Keratinocyte (primary cell): Measurements from ENCODE around the gene FREM3. TPM values are rescaled to one million over a fixed set of nuclear protein-coding genes. Genes with fewer than 3 reads are reported as not detected.

ENCODE experiments used
- DNase-seq: peaks from one replicate; pipeline ENCODE4 v3.0.0-alpha.2; 2011; ENCODE audit warnings: low read depth, missing footprints, low spot score
- FAIRE-seq: peaks from 2 replicates; lab custom pipeline; 2011; peaks lifted over from hg19 to GRCh38; lab: Jason Lieb, UNC
- H2AFZ ChIP-seq: 2 replicates; pipeline ENCODE4 v1.6.0; 2012; ENCODE audit warnings: low read length, control low read depth, inconsistent platforms; ENCODE audit not compliant: control insufficient read depth
- H3K27ac ChIP-seq: 2 replicates; pipeline ENCODE4 v1.5.1; 2011; ENCODE audit warnings: low read length; ENCODE audit not compliant: control insufficient read depth, insufficient read depth
- H3K27me3 ChIP-seq: 3 replicates; pipeline ENCODE4 v1.6.0; 2011; ENCODE audit warnings: low read length; ENCODE audit not compliant: control insufficient read depth, insufficient read depth; ENCODE audit errors: extremely low read depth
- H3K36me3 ChIP-seq, 2 experiments: 2 replicates in 1 of 2; 3 replicates in 1 of 2; pipeline ENCODE4 v1.5.1; 2011; ENCODE audit warnings: low read length in 2 of 2, mild to moderate bottlenecking in 1 of 2; ENCODE audit not compliant: control insufficient read depth in 2 of 2, insufficient read depth in 2 of 2; ENCODE audit errors: extremely low read depth in 1 of 2
- H3K4me1 ChIP-seq: 3 replicates; pipeline ENCODE4 v1.5.1; 2011; ENCODE audit warnings: low read length; ENCODE audit not compliant: control insufficient read depth, insufficient read depth; ENCODE audit errors: extremely low read depth
- H3K4me2 ChIP-seq: 3 replicates; pipeline ENCODE4 v1.6.0; 2011; ENCODE audit warnings: low read depth, low read length; ENCODE audit not compliant: control insufficient read depth, insufficient read depth; ENCODE audit errors: extremely low read depth
- H3K4me3 ChIP-seq, 3 experiments: fragments of 200-600 bp in 1 of 3; sonication (generic) in 1 of 3; 2 replicates in 2 of 3; 3 replicates in 1 of 3; pipeline ENCODE4 v1.5.1; 2011 to 2016; ENCODE audit warnings: low read length in 3 of 3, mild to moderate bottlenecking in 3 of 3, control low read depth in 2 of 3, inconsistent platforms in 1 of 3, low read depth in 1 of 3, mixed read lengths in 1 of 3, mixed run types in 1 of 3, moderate library complexity in 1 of 3; ENCODE audit not compliant: control insufficient read depth in 2 of 3, insufficient read depth in 2 of 3; ENCODE audit errors: extremely low read depth in 1 of 3
- H3K79me2 ChIP-seq: 2 replicates; pipeline ENCODE4 v1.6.0; 2012; ENCODE audit warnings: low read length; ENCODE audit not compliant: control insufficient read depth, insufficient read depth
- H3K9ac ChIP-seq: 3 replicates; pipeline ENCODE4 v1.6.0; 2011; ENCODE audit warnings: low read length; ENCODE audit not compliant: control insufficient read depth, insufficient read depth; ENCODE audit errors: extremely low read depth
- H3K9me1 ChIP-seq: 3 replicates; pipeline ENCODE4 v1.6.0; 2011; ENCODE audit warnings: low read length; ENCODE audit not compliant: control insufficient read depth, insufficient read depth; ENCODE audit errors: extremely low read depth
- H3K9me3 ChIP-seq: 2 replicates; pipeline ENCODE4 v1.5.1; 2012; ENCODE audit warnings: low read depth, low read length; ENCODE audit not compliant: control insufficient read depth
- H4K20me1 ChIP-seq: 3 replicates; pipeline ENCODE4 v1.6.0; 2011; ENCODE audit warnings: low read length; ENCODE audit not compliant: control insufficient read depth, insufficient read depth; ENCODE audit errors: extremely low read depth
- EZH2 ChIP-seq: IDR thresholded peaks from one replicate; pipeline ENCODE4 v1.6.1; 2012; ENCODE audit warnings: inconsistent platforms, mild to moderate bottlenecking, low read length, moderate library complexity
- dilution Hi-C: fragments of 300-500 bp; cut with MboI; formaldehyde crosslinking; loops from one replicate; pipeline ENCODE4 v1.7.0; 2020; ENCODE audit warnings: low sequenced_read_pairs; ENCODE audit not compliant: extremely low pct_ligation_motif_present
- polyA plus RNA-seq, 5 experiments: library from polyadenylated mRNA; depleted of rRNA in 3 of 5; stranded (reverse) in 3 of 5; stranded (forward) in 1 of 5; unstranded in 1 of 5; fragments of >200 nt; gene quantifications; 1 replicate in 1 of 5; 2 replicates in 3 of 5; 3 replicates in 1 of 5; pipeline versions ENCODE4 v1.2.1 to v1.2.3, GENCODE V29; 2011 to 2012; ENCODE audit warnings: missing spikeins in 2 of 5, low read depth in 1 of 5, low replicate concordance in 1 of 5
- TF ChIP-seq, protein P1 (sequence below), 3 experiments: IDR thresholded peaks in 1 of 3; conservative IDR thresholded peaks in 1 of 3; optimal IDR thresholded peaks in 1 of 3; 2 replicates in 2 of 3; 3 replicates in 1 of 3; pipeline versions ENCODE3 to v1.5.1; 2011; ENCODE audit warnings: low read length in 3 of 3, mild to moderate bottlenecking in 3 of 3, moderate library complexity in 2 of 3, control low read depth in 1 of 3, inconsistent platforms in 1 of 3; ENCODE audit not compliant: insufficient read depth in 2 of 3; ENCODE audit errors: extremely low read depth in 1 of 3

Gene FREM3
- polyA plus RNA-seq, 1 donor (not counting 4 experiments of a cell fraction or from before 2014, with no cell fraction given), result not detected

GRCh38 chr4:143743591-143743990 lies 43.1 kb upstream of the FREM3 start:
- dilution Hi-C loops, result no loop called here
- no peaks in the 10 kb centered on the region for H3K36me3 ChIP-seq

GRCh38 chr4:143742834-143743233 lies 42.4 kb upstream of the FREM3 start:
- Histone ChIP-seq H4K20me1 (no peaks in the 10 kb centered on the region), H3K9me3 (no peaks in the 10 kb centered on the region), H3K36me3 (no peaks in the 10 kb centered on the region), H3K4me2 (no peak overlapping the region), H3K9me1 (no peaks in the 10 kb centered on the region), H3K4me1 (no peaks in the 10 kb centered on the region), H3K27me3 (no peaks in the 10 kb centered on the region), H3K4me3 (no peak overlapping the region), H3K79me2 (no peaks in the 10 kb centered on the region), H3K9ac (no peak overlapping the region), H2AFZ (no peak overlapping the region), H3K27ac (no peak overlapping the region)
- DNase-seq, result no peak
- dilution Hi-C loops, result no loop called here
- no peak for FAIRE-seq
- TF ChIP-seq, protein P1, sequence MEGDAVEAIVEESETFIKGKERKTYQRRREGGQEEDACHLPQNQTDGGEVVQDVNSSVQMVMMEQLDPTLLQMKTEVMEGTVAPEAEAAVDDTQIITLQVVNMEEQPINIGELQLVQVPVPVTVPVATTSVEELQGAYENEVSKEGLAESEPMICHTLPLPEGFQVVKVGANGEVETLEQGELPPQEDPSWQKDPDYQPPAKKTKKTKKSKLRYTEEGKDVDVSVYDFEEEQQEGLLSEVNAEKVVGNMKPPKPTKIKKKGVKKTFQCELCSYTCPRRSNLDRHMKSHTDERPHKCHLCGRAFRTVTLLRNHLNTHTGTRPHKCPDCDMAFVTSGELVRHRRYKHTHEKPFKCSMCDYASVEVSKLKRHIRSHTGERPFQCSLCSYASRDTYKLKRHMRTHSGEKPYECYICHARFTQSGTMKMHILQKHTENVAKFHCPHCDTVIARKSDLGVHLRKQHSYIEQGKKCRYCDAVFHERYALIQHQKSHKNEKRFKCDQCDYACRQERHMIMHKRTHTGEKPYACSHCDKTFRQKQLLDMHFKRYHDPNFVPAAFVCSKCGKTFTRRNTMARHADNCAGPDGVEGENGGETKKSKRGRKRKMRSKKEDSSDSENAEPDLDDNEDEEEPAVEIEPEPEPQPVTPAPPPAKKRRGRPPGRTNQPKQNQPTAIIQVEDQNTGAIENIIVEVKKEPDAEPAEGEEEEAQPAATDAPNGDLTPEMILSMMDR (optimal IDR thresholded peaks at IDR 0.05 in 1 of 3, IDR thresholded peaks at IDR 0.05 in 1 of 3, conservative IDR thresholded peaks at IDR 0.05 in 1 of 3; ENCODE audit: extremely low read depth in 1 of 3, insufficient read depth in 2 of 3, low read length in 3 of 3), result no peak
- TF ChIP-seq EZH2, result no peak

More at GRCh38 chr4:143743591-143743990, 43.1 kb upstream of the FREM3 start:
- no peak for TF ChIP-seq EZH2
- TF ChIP-seq, protein P1 (optimal IDR thresholded peaks at IDR 0.05 in 1 of 3, IDR thresholded peaks at IDR 0.05 in 1 of 3, conservative IDR thresholded peaks at IDR 0.05 in 1 of 3; ENCODE audit: extremely low read depth in 1 of 3, insufficient read depth in 2 of 3, low read length in 3 of 3), result no peak
- DNase-seq (no peak), FAIRE-seq (no peak)
- no peaks in the 10 kb centered on the region for H3K9me3 ChIP-seq
- H3K27ac ChIP-seq, result no peak overlapping the region
- H3K4me2 ChIP-seq, result no peak overlapping the region
- H3K27me3 ChIP-seq, result no peaks in the 10 kb centered on the region
- H3K4me1 ChIP-seq, result no peaks in the 10 kb centered on the region
- H2AFZ ChIP-seq, result no peak overlapping the region
- H3K4me3 ChIP-seq, result no peak overlapping the region
- H4K20me1 ChIP-seq, result no peaks in the 10 kb centered on the region
- no peaks in the 10 kb centered on the region for H3K9me1 ChIP-seq
- no peak overlapping the region for H3K9ac ChIP-seq
- H3K79me2 ChIP-seq, result no peaks in the 10 kb centered on the region
